ENCODE results near the gene NTRK1.
"Not testable (repeated sequence)": the region's sequence is repeated elsewhere in the genome, so short reads cannot be mapped to it uniquely, and the experiment has no call there.

GRCh38 chr1:156926695-156927094 is 66.0 kb downstream of the NTRK1 start:
- not testable (repeated sequence) for TF ChIP-seq CTCF (conservative IDR thresholded peaks at IDR 0.05); EZH2 (IDR thresholded peaks at IDR 0.05; ENCODE audit: low read depth)

Data from PC-9 (cell line).